AG08396 (cell line): ENCODE results near the gene ADCY6.
A peak's percentile ranks its signal among the peaks of the same experiment; 100 is the strongest.

Source experiments
- DNase-seq: peaks from one replicate; pipeline ENCODE4 v3.0.0; 2012; ENCODE audit warnings: low spot score, mixed read lengths

ADCY6 gene

GRCh38 chr12:48788854-48789775 lies at the start of gene ADCY6:
TSS of gene ADCY6 (minus strand) at chr12:48789089. CDS start at chr12:48783434, 5,655 bp downstream.
- DNase-seq = peak; percentile 89

GRCh38 chr12:48838048-48838447 lies 49.2 kb upstream of the ADCY6 start:
- no peak for DNase-seq

GRCh38 chr12:48832321-48833060 lies 43.6 kb upstream of the ADCY6 start:
- no peak for DNase-seq

GRCh38 chr12:48831257-48831656 lies 42.4 kb upstream of the ADCY6 start:
- DNase-seq = no peak

- DNase-seq = no peak
Measured at GRCh38 chr12:48828841-48829575, 40.1 kb upstream of the ADCY6 start.

- DNase-seq = no peak
Measured at GRCh38 chr12:48828293-48828692, 39.4 kb upstream of the ADCY6 start.

- no peak for DNase-seq
Measured at GRCh38 chr12:48827513-48828096, 38.7 kb upstream of the ADCY6 start.

GRCh38 chr12:48827026-48827425 lies 38.1 kb upstream of the ADCY6 start:
- no peak for DNase-seq

- no peak for DNase-seq
Measured at GRCh38 chr12:48826209-48826855, 37.4 kb upstream of the ADCY6 start.

- no peak for DNase-seq
Measured at GRCh38 chr12:48824905-48825304, 36.0 kb upstream of the ADCY6 start.

- DNase-seq = no peak
Measured at GRCh38 chr12:48824112-48824511, 35.2 kb upstream of the ADCY6 start.

GRCh38 chr12:48823281-48823680 lies 34.4 kb upstream of the ADCY6 start:
- DNase-seq = no peak

GRCh38 chr12:48822711-48823110 lies 33.8 kb upstream of the ADCY6 start:
- no peak for DNase-seq

GRCh38 chr12:48822139-48822538 lies 33.2 kb upstream of the ADCY6 start:
- no peak for DNase-seq

GRCh38 chr12:48819986-48820725 lies 31.3 kb upstream of the ADCY6 start:
- no peak for DNase-seq

GRCh38 chr12:48818831-48819590 lies 30.1 kb upstream of the ADCY6 start:
- DNase-seq = no peak

GRCh38 chr12:48817873-48818830 lies 29.3 kb upstream of the ADCY6 start, which contains the start of gene CACNB3:
TSS of gene CACNB3 (plus strand) at chr12:48818496. CDS start at chr12:48818930, 434 bp downstream.
- peak; percentile 83 for DNase-seq

- DNase-seq = no peak
Measured at GRCh38 chr12:48816143-48816854, 27.4 kb upstream of the ADCY6 start.
